PC-9 (cell line): ENCODE data around the gene NAA38. TPM values are rescaled to one million over a fixed set of nuclear protein-coding genes. Genes with fewer than 3 reads are reported as not detected.

Experiments used
- BruUV-seq: library from RNA; stranded (reverse); fragments of 400-500 nt; replicated peaks from 2 replicates; lab custom pipeline; 2021; lab: Mats Ljungman, UMichigan
- CTCF ChIA-PET: fragments of 300-600 bp; sonication (Branson Sonifier 250); formaldehyde crosslinking; loops from one replicate; lab custom pipeline; 2022; ENCODE audit warnings: antibody characterized with exemption; lab: Charles Lee
- POLR2A ChIA-PET: fragments of 300-600 bp; sonication (Branson Sonifier 250); formaldehyde crosslinking; loops from one replicate; lab custom pipeline; 2022; ENCODE audit warnings: antibody characterized with exemption; ENCODE audit not compliant: unreplicated experiment; lab: Charles Lee
- DNase-seq, 2 experiments: peaks; one replicate each; pipeline versions ENCODE4 v3.0.0 to v3.0.0-alpha.2; 2015 to 2022; ENCODE audit warnings: mixed read lengths in 1 of 2
- H2AFZ ChIP-seq: fragments of 200-600 bp; sonication (generic); 2 replicates; pipeline ENCODE4 v1.8.1; 2017; ENCODE audit warnings: antibody characterized with exemption
- H3F3A ChIP-seq: fragments of 200-600 bp; sonication (generic); 2 replicates; pipeline ENCODE4 v1.8.1; 2017; ENCODE audit warnings: antibody characterized with exemption, mild to moderate bottlenecking, low read depth; ENCODE audit not compliant: insufficient read depth
- H3K27ac ChIP-seq: fragments of 200-600 bp; sonication (generic); 2 replicates; pipeline ENCODE4 v1.6.1; 2016; ENCODE audit warnings: mixed run types
- H3K27me3 ChIP-seq: fragments of 200-600 bp; sonication (generic); 2 replicates; pipeline ENCODE4 v1.6.1; 2016; ENCODE audit warnings: low read depth, mixed run types; ENCODE audit not compliant: insufficient read depth
- H3K36me3 ChIP-seq: fragments of 200-600 bp; sonication (generic); 2 replicates; pipeline ENCODE4 v1.6.1; 2016; ENCODE audit warnings: low read depth, mixed run types
- H3K4me1 ChIP-seq: fragments of 200-600 bp; sonication (generic); replicated peaks from 2 replicates; pipeline ENCODE4 v1.6.1; 2016; ENCODE audit warnings: mixed run types; ENCODE audit not compliant: insufficient read depth
- H3K4me2 ChIP-seq: fragments of 200-600 bp; sonication (generic); 2 replicates; pipeline ENCODE4 v1.6.1; 2017; ENCODE audit warnings: mixed run types
- H3K4me3 ChIP-seq: fragments of 200-600 bp; sonication (generic); 2 replicates; pipeline ENCODE4 v1.6.1; 2016; ENCODE audit warnings: mixed run types
- H3K79me2 ChIP-seq: fragments of 200-600 bp; sonication (generic); 2 replicates; pipeline ENCODE4 v1.6.1; 2017; ENCODE audit warnings: low read depth, mixed run types
- H3K9me2 ChIP-seq: fragments of 200-600 bp; sonication (generic); 2 replicates; pipeline ENCODE4 v1.8.1; 2017; ENCODE audit warnings: mild to moderate bottlenecking; ENCODE audit not compliant: insufficient read depth
- H3K9me3 ChIP-seq: fragments of 200-600 bp; sonication (generic); 2 replicates; pipeline ENCODE4 v1.8.1; 2016; ENCODE audit warnings: low read depth; ENCODE audit not compliant: insufficient read depth
- H4K20me1 ChIP-seq: fragments of 200-600 bp; sonication (generic); 2 replicates; pipeline ENCODE4 v1.8.1; 2017; ENCODE audit not compliant: insufficient read depth
- EZH2 ChIP-seq: fragments of 200-600 bp; sonication (generic); IDR thresholded peaks from 2 replicates; pipeline ENCODE4 v1.8.0; 2017; ENCODE audit warnings: antibody characterized with exemption, low read depth
- intact Hi-C: fragments of 100-400 bp; cut with micrococcal nuclease; formaldehyde crosslinking; loops from one replicate; pipeline ENCODE4 v1.10.0; 2022; ENCODE audit not compliant: unreplicated experiment
- total RNA-seq: library from RNA; stranded (reverse); gene quantifications from 2 replicates; pipeline ENCODE4 v1.2.3, GENCODE V29; 2021
- TF ChIP-seq, protein P1 (sequence below): fragments of 200-600 bp; sonication (generic); conservative IDR thresholded peaks from 2 replicates; pipeline ENCODE4 v1.6.1; 2017; ENCODE audit warnings: mixed run types, antibody characterized with exemption, mild to moderate bottlenecking, moderate library complexity

The NAA38 gene
- total RNA-seq, 1 experiment from 2014 or later, result 159 TPM

GRCh38 chr17:7849751-7850504 lies 7.4 kb downstream of the NAA38 start:
- no peaks in the 10 kb centered on the region for H3K9me2 ChIP-seq
- intact Hi-C loops, result loop anchor here (10.0 kb wide), 1 partner anchor 265 kb away; the partner anchor contains the start of gene MPDU1
- BruUV-seq, result no TSS peak
- H3K9me3 ChIP-seq, result no peaks in the 10 kb centered on the region
- H3K27ac ChIP-seq, result no peak overlapping the region
- no peak overlapping the region for H3K4me2 ChIP-seq
- DNase-seq, result no peak
- H3K79me2 ChIP-seq, result peaks cover 8% of the 10 kb centered on the region
- TF ChIP-seq, protein P1, sequence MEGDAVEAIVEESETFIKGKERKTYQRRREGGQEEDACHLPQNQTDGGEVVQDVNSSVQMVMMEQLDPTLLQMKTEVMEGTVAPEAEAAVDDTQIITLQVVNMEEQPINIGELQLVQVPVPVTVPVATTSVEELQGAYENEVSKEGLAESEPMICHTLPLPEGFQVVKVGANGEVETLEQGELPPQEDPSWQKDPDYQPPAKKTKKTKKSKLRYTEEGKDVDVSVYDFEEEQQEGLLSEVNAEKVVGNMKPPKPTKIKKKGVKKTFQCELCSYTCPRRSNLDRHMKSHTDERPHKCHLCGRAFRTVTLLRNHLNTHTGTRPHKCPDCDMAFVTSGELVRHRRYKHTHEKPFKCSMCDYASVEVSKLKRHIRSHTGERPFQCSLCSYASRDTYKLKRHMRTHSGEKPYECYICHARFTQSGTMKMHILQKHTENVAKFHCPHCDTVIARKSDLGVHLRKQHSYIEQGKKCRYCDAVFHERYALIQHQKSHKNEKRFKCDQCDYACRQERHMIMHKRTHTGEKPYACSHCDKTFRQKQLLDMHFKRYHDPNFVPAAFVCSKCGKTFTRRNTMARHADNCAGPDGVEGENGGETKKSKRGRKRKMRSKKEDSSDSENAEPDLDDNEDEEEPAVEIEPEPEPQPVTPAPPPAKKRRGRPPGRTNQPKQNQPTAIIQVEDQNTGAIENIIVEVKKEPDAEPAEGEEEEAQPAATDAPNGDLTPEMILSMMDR, result no peak
- TF ChIP-seq EZH2, result no peak
- no peak overlapping the region for H3K4me3 ChIP-seq
- H2AFZ ChIP-seq, result no peak overlapping the region
- POLR2A ChIA-PET, result no interaction called here
- peaks cover 8% of the 10 kb centered on the region for H4K20me1 ChIP-seq
- H3F3A ChIP-seq, result no peaks in the 10 kb centered on the region
- CTCF ChIA-PET, result no interaction called here
- no peaks in the 10 kb centered on the region for H3K36me3 ChIP-seq
- H3K4me1 ChIP-seq, result peaks cover 5% of the 10 kb centered on the region; the same call in 1 of the 2 replicates
- H3K27me3 ChIP-seq, result no peaks in the 10 kb centered on the region

GRCh38 chr17:7849130-7849750 lies 8.1 kb downstream of the NAA38 start:
- H3K36me3 ChIP-seq, result no peaks in the 10 kb centered on the region
- CTCF ChIA-PET, result interaction anchor here (0.7 kb wide), 1 partner anchor 64 kb away, joined by 4 read pairs; no protein-coding TSS in a partner anchor

DNA sequence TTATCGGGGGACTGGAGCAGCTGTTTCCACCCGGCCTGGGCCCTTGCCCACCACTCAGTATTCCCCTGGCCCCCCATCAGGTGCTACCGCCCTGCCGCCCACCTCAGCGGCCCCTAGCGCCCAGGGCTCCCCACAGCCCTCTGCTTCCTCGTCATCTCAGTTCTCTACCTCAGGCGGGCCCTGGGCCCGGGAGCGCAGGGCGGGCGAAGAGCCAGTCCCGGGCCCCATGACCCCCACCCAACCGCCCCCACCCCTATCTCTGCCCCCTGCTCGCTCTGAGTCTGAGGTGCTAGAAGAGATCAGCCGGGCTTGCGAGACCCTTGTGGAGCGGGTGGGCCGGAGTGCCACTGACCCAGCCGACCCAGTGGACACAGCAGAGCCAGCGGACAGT lies 8.6 kb downstream of the NAA38 start:
- CTCF ChIA-PET, result interaction anchor here (0.7 kb wide), 1 partner anchor 64 kb away, joined by 4 read pairs; no protein-coding TSS in a partner anchor
- H3K79me2 ChIP-seq, result peaks cover 15% of the 10 kb centered on the region
- no peaks in the 10 kb centered on the region for H3K9me2 ChIP-seq
- H2AFZ ChIP-seq, result no peak overlapping the region
- no peak overlapping the region for H3K27ac ChIP-seq
- H3K4me1 ChIP-seq, result peaks cover 5% of the 10 kb centered on the region; the same call in 1 of the 2 replicates
- no peak for DNase-seq
- no peak overlapping the region for H3K4me3 ChIP-seq
- H3K27me3 ChIP-seq, result no peaks in the 10 kb centered on the region
- H3K9me3 ChIP-seq, result no peaks in the 10 kb centered on the region
- H3K4me2 ChIP-seq, result no peak overlapping the region
- POLR2A ChIA-PET, result no interaction called here
- no peak for TF ChIP-seq EZH2
- TF ChIP-seq, protein P1, result no peak
- peaks cover 10% of the 10 kb centered on the region for H4K20me1 ChIP-seq
- BruUV-seq, result no TSS peak
- no peaks in the 10 kb centered on the region for H3K36me3 ChIP-seq
- intact Hi-C loops, result no loop called here
- peaks cover 6% of the 10 kb centered on the region; the same call in 1 of the 2 replicates for H3F3A ChIP-seq

More at GRCh38 chr17:7849130-7849750, 8.1 kb downstream of the NAA38 start:
- Histone ChIP-seq H3K4me3 (no peak overlapping the region), H3K9me2 (no peaks in the 10 kb centered on the region), H3K4me2 (no peak overlapping the region), H4K20me1 (peaks cover 10% of the 10 kb centered on the region), H3K79me2 (peaks cover 12% of the 10 kb centered on the region), H3K9me3 (no peaks in the 10 kb centered on the region), H3K4me1 (peaks cover 5% of the 10 kb centered on the region; the same call in 1 of the 2 replicates), H3K27ac (no peak overlapping the region), H3F3A (peaks cover 3% of the 10 kb centered on the region; the same call in 1 of the 2 replicates), H3K27me3 (no peaks in the 10 kb centered on the region), H2AFZ (no peak overlapping the region)
- DNase-seq, result no peak
- intact Hi-C loops, result no loop called here
- TF ChIP-seq, protein P1, result no peak
- no peak for TF ChIP-seq EZH2
- POLR2A ChIA-PET, result no interaction called here
- BruUV-seq, result no TSS peak
